ENCODE measurements around the gene NCAPH2.

The NCAPH2 gene

GRCh38 chr22:50550395-50550794 lies 42.4 kb downstream of the NCAPH2 start:
- H2AFZ ChIP-seq (ENCODE audit: low read depth, low read length), result no peak overlapping the region
- no peaks in the 10 kb centered on the region for H3K36me3 ChIP-seq (ENCODE audit: insufficient read depth, low read length)
- no peaks in the 10 kb centered on the region for H3K9me3 ChIP-seq (ENCODE audit: low read length)
- no peak overlapping the region for H3K4me3 ChIP-seq (ENCODE audit: low read length)
- no peaks in the 10 kb centered on the region for H3K4me1 ChIP-seq (ENCODE audit: insufficient read depth, low read length)
- H3K27me3 ChIP-seq (ENCODE audit: insufficient read depth, low read length), result peaks cover 11% of the 10 kb centered on the region

GRCh38 chr22:50551160-50551752 lies 43.2 kb downstream of the NCAPH2 start:
- Histone ChIP-seq H3K27me3 (ENCODE audit: insufficient read depth, low read length) (peaks cover 11% of the 10 kb centered on the region), H3K36me3 (ENCODE audit: insufficient read depth, low read length) (no peaks in the 10 kb centered on the region), H3K9me3 (ENCODE audit: low read length) (no peaks in the 10 kb centered on the region), H3K4me1 (ENCODE audit: insufficient read depth, low read length) (no peaks in the 10 kb centered on the region), H3K4me3 (ENCODE audit: low read length) (no peak overlapping the region), H2AFZ (ENCODE audit: low read depth, low read length) (no peak overlapping the region)

- H3K4me1 ChIP-seq (ENCODE audit: insufficient read depth, low read length), result no peaks in the 10 kb centered on the region
- H3K9me3 ChIP-seq (ENCODE audit: low read length), result no peaks in the 10 kb centered on the region
- H3K36me3 ChIP-seq (ENCODE audit: insufficient read depth, low read length), result no peaks in the 10 kb centered on the region
- peaks cover 15% of the 10 kb centered on the region for H3K27me3 ChIP-seq (ENCODE audit: insufficient read depth, low read length)
- no peak overlapping the region for H3K4me3 ChIP-seq (ENCODE audit: low read length)
- no peak overlapping the region for H2AFZ ChIP-seq (ENCODE audit: low read depth, low read length)
These were observed 45.3 kb downstream of the NCAPH2 start for GRCh38 chr22:50553310-50553709.

GRCh38 chr22:50556703-50557102 lies 48.7 kb downstream of the NCAPH2 start:
- Histone ChIP-seq H2AFZ (ENCODE audit: low read depth, low read length) (no peak overlapping the region), H3K9me3 (ENCODE audit: low read length) (no peaks in the 10 kb centered on the region), H3K27me3 (ENCODE audit: insufficient read depth, low read length) (peaks cover 10% of the 10 kb centered on the region), H3K4me3 (ENCODE audit: low read length) (no peak overlapping the region), H3K36me3 (ENCODE audit: insufficient read depth, low read length) (no peaks in the 10 kb centered on the region), H3K4me1 (ENCODE audit: insufficient read depth, low read length) (no peaks in the 10 kb centered on the region)

- peaks cover 10% of the 10 kb centered on the region for H3K27me3 ChIP-seq (ENCODE audit: insufficient read depth, low read length)
- H3K4me1 ChIP-seq (ENCODE audit: insufficient read depth, low read length), result peaks cover 5% of the 10 kb centered on the region
- no peak overlapping the region for H2AFZ ChIP-seq (ENCODE audit: low read depth, low read length)
- no peak overlapping the region for H3K4me3 ChIP-seq (ENCODE audit: low read length)
- no peaks in the 10 kb centered on the region for H3K36me3 ChIP-seq (ENCODE audit: insufficient read depth, low read length)
- H3K9me3 ChIP-seq (ENCODE audit: low read length), result no peaks in the 10 kb centered on the region
These were observed 52.0 kb downstream of the NCAPH2 start for GRCh38 chr22:50560034-50560433.

- Histone ChIP-seq H3K4me1 (ENCODE audit: insufficient read depth, low read length) (peaks cover 5% of the 10 kb centered on the region), H3K27me3 (ENCODE audit: insufficient read depth, low read length) (peaks cover 10% of the 10 kb centered on the region), H3K9me3 (ENCODE audit: low read length) (no peaks in the 10 kb centered on the region), H2AFZ (ENCODE audit: low read depth, low read length) (no peak overlapping the region), H3K36me3 (ENCODE audit: insufficient read depth, low read length) (no peaks in the 10 kb centered on the region), H3K4me3 (ENCODE audit: low read length) (no peak overlapping the region)
These were observed 53.7 kb downstream of the NCAPH2 start for GRCh38 chr22:50561401-50562358.

GRCh38 chr22:50562523-50563412 lies 54.7 kb downstream of the NCAPH2 start, which contains the start of gene SYCE3:
TSS of gene SYCE3 (minus strand) at chr22:50562919. CDS start at chr22:50556405, 6,514 bp downstream.
- Histone ChIP-seq H3K27me3 (ENCODE audit: insufficient read depth, low read length) (peaks cover 7% of the 10 kb centered on the region), H3K4me1 (ENCODE audit: insufficient read depth, low read length) (peaks cover 5% of the 10 kb centered on the region), H3K4me3 (ENCODE audit: low read length) (peak within 1 kb of the TSS; percentile 78), H3K9me3 (ENCODE audit: low read length) (no peaks in the 10 kb centered on the region), H3K36me3 (ENCODE audit: insufficient read depth, low read length) (peaks cover 4% of the 10 kb centered on the region), H2AFZ (ENCODE audit: low read depth, low read length) (peak within 1 kb of the TSS; percentile 74)

- peaks cover 5% of the 10 kb centered on the region for H3K4me1 ChIP-seq (ENCODE audit: insufficient read depth, low read length)
These were observed 55.6 kb downstream of the NCAPH2 start for GRCh38 chr22:50563413-50564160.

GRCh38 chr22:50564289-50564688 lies 56.3 kb downstream of the NCAPH2 start:
- Histone ChIP-seq H3K4me3 (ENCODE audit: low read length) (no peak overlapping the region), H3K9me3 (ENCODE audit: low read length) (no peaks in the 10 kb centered on the region), H3K36me3 (ENCODE audit: insufficient read depth, low read length) (peaks cover 15% of the 10 kb centered on the region), H3K4me1 (ENCODE audit: insufficient read depth, low read length) (peaks cover 5% of the 10 kb centered on the region), H2AFZ (ENCODE audit: low read depth, low read length) (no peak overlapping the region), H3K27me3 (ENCODE audit: insufficient read depth, low read length) (peaks cover 3% of the 10 kb centered on the region)

More at GRCh38 chr22:50563413-50564160, 55.6 kb downstream of the NCAPH2 start:
- peaks cover 4% of the 10 kb centered on the region for H3K27me3 ChIP-seq (ENCODE audit: insufficient read depth, low read length)
- peak overlapping the region; percentile 74 for H2AFZ ChIP-seq (ENCODE audit: low read depth, low read length)
- peaks cover 8% of the 10 kb centered on the region for H3K36me3 ChIP-seq (ENCODE audit: insufficient read depth, low read length)
- no peaks in the 10 kb centered on the region for H3K9me3 ChIP-seq (ENCODE audit: low read length)
- peak overlapping the region; percentile 78 for H3K4me3 ChIP-seq (ENCODE audit: low read length)

GRCh38 chr22:50567721-50568252 lies 59.8 kb downstream of the NCAPH2 start:
- Histone ChIP-seq H2AFZ (ENCODE audit: low read depth, low read length) (no peak overlapping the region), H3K27me3 (ENCODE audit: insufficient read depth, low read length) (no peaks in the 10 kb centered on the region), H3K9me3 (ENCODE audit: low read length) (no peaks in the 10 kb centered on the region), H3K36me3 (ENCODE audit: insufficient read depth, low read length) (peaks cover 49% of the 10 kb centered on the region), H3K4me3 (ENCODE audit: low read length) (no peak overlapping the region), H3K4me1 (ENCODE audit: insufficient read depth, low read length) (peaks cover 5% of the 10 kb centered on the region)

- no peak overlapping the region for H3K4me3 ChIP-seq (ENCODE audit: low read length)
- H3K36me3 ChIP-seq (ENCODE audit: insufficient read depth, low read length), result peaks cover 55% of the 10 kb centered on the region
- no peaks in the 10 kb centered on the region for H3K27me3 ChIP-seq (ENCODE audit: insufficient read depth, low read length)
These were observed 60.6 kb downstream of the NCAPH2 start for GRCh38 chr22:50568626-50569025.

GRCh38 chr22:50569041-50569459 lies 61.0 kb downstream of the NCAPH2 start:
- Histone ChIP-seq H3K4me3 (ENCODE audit: low read length) (no peak overlapping the region), H3K36me3 (ENCODE audit: insufficient read depth, low read length) (peaks cover 55% of the 10 kb centered on the region), H3K27me3 (ENCODE audit: insufficient read depth, low read length) (no peaks in the 10 kb centered on the region)

More at GRCh38 chr22:50568626-50569025, 60.6 kb downstream of the NCAPH2 start:
- Histone ChIP-seq H3K9me3 (ENCODE audit: low read length) (no peaks in the 10 kb centered on the region), H3K4me1 (ENCODE audit: insufficient read depth, low read length) (peaks cover 2% of the 10 kb centered on the region), H2AFZ (ENCODE audit: low read depth, low read length) (no peak overlapping the region)

More at GRCh38 chr22:50569041-50569459, 61.0 kb downstream of the NCAPH2 start:
- Histone ChIP-seq H3K4me1 (ENCODE audit: insufficient read depth, low read length) (no peaks in the 10 kb centered on the region), H2AFZ (ENCODE audit: low read depth, low read length) (no peak overlapping the region), H3K9me3 (ENCODE audit: low read length) (no peaks in the 10 kb centered on the region)
